A673 (cell line): ENCODE measurements around the gene FAM177A1. TPM values are rescaled to one million over a fixed set of nuclear protein-coding genes. Genes with fewer than 3 reads are reported as not detected.

ENCODE experiments used
- BruUV-seq: library from RNA; stranded (reverse); fragments of 400-500 nt; replicated peaks from 2 replicates; lab custom pipeline; 2021; lab: Mats Ljungman, UMichigan
- CTCF ChIA-PET: fragments of 300-600 bp; sonication (Branson Sonifier 250); formaldehyde crosslinking; loops from one replicate; lab custom pipeline; 2022; ENCODE audit warnings: antibody characterized with exemption; lab: Charles Lee
- POLR2A ChIA-PET: fragments of 300-600 bp; sonication (Branson Sonifier 250); formaldehyde crosslinking; loops from one replicate; lab custom pipeline; 2022; ENCODE audit warnings: antibody characterized with exemption; ENCODE audit not compliant: low non-redundant PET; lab: Charles Lee
- DNase-seq: peaks from one replicate; pipeline ENCODE4 v3.0.0-alpha.2; 2015; ENCODE audit warnings: low spot score
- H3K27ac ChIP-seq: fragments of 200-600 bp; sonication (generic); 2 replicates; pipeline ENCODE4 v1.5.1; 2016; ENCODE audit warnings: mixed run types, low read depth, mild to moderate bottlenecking, mixed read lengths, antibody characterized with exemption, low read length; ENCODE audit not compliant: poor library complexity, severe bottlenecking
- H3K27me3 ChIP-seq: fragments of 200-600 bp; sonication (generic); replicated peaks from 2 replicates; pipeline ENCODE4 v1.6.1; 2017; ENCODE audit warnings: mixed run types, low read depth, mild to moderate bottlenecking, mixed read lengths, antibody characterized with exemption, low read length; ENCODE audit not compliant: insufficient read depth, poor library complexity
- H3K36me3 ChIP-seq: fragments of 200-600 bp; sonication (generic); 2 replicates; pipeline ENCODE4 v1.6.1; 2016; ENCODE audit warnings: mixed run types, mild to moderate bottlenecking, mixed read lengths, antibody characterized with exemption, low read length; ENCODE audit not compliant: insufficient read depth, poor library complexity, severe bottlenecking
- H3K4me1 ChIP-seq: fragments of 200-600 bp; sonication (generic); 2 replicates; pipeline ENCODE4 v1.6.1; 2017; ENCODE audit warnings: mixed run types, mild to moderate bottlenecking, mixed read lengths, antibody characterized with exemption, low read length; ENCODE audit not compliant: insufficient read depth, poor library complexity, severe bottlenecking
- H3K4me3 ChIP-seq: fragments of 200-600 bp; sonication (generic); 2 replicates; pipeline ENCODE4 v1.5.1; 2016; ENCODE audit warnings: low read depth, mixed run types, mild to moderate bottlenecking, mixed read lengths, low read length; ENCODE audit not compliant: poor library complexity, severe bottlenecking
- H3K9me3 ChIP-seq: fragments of 200-600 bp; sonication (generic); 2 replicates; pipeline ENCODE4 v1.6.1; 2016; ENCODE audit warnings: mixed run types, low read depth, mild to moderate bottlenecking, mixed read lengths, antibody characterized with exemption, low read length; ENCODE audit not compliant: poor library complexity, severe bottlenecking
- EZH2 ChIP-seq: fragments of 200-600 bp; sonication (generic); IDR thresholded peaks from 2 replicates; pipeline ENCODE4 v1.6.1; 2017; ENCODE audit warnings: borderline replicate concordance, low read depth, mild to moderate bottlenecking, mixed read lengths, antibody characterized with exemption, low read length; ENCODE audit not compliant: poor library complexity, severe bottlenecking
- intact Hi-C: fragments of 100-400 bp; cut with micrococcal nuclease; formaldehyde crosslinking; loops from one replicate; pipeline ENCODE4 v1.10.0; 2022; ENCODE audit not compliant: unreplicated experiment
- total RNA-seq: library from RNA; stranded (reverse); gene quantifications from 2 replicates; pipeline ENCODE4 v1.2.3, GENCODE V29; 2021
- TF ChIP-seq, protein P1 (sequence below): fragments of 300-800, 200-600 bp; sonication (generic); conservative IDR thresholded peaks from 2 replicates; pipeline ENCODE4 v1.5.1; 2017; ENCODE audit warnings: low read depth, mild to moderate bottlenecking, antibody characterized with exemption, low read length, moderate library complexity, mixed read lengths

Gene FAM177A1
- total RNA-seq, 1 experiment from 2014 or later, result 59.2 TPM

DNA sequence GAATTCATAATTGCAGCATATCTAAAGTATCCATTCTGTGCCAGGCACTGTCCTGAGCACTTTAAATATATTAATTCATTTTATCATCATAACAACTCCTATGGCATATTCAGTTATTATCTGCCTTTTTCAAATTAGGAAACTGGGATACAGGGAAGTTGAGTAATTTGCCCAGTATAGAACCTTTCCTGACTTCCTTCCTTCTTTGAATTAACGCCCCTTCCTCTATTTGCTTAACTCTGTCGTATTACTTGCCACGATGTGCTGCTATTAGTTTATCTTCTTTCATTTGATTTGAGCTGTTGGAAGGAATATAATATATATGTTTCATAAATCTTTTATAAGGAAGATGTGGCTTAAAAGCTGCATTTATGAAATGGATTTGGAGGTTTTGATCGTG, 25.4 kb upstream of the FAM177A1 start:
- H3K9me3 ChIP-seq, result no peaks in the 10 kb centered on the region
- no peak overlapping the region for H3K4me3 ChIP-seq
- intact Hi-C loops, result no loop called here
- no peak for DNase-seq
- BruUV-seq, result no TSS peak
- CTCF ChIA-PET, result no interaction called here
- TF ChIP-seq EZH2, result no peak
- TF ChIP-seq, protein P1, sequence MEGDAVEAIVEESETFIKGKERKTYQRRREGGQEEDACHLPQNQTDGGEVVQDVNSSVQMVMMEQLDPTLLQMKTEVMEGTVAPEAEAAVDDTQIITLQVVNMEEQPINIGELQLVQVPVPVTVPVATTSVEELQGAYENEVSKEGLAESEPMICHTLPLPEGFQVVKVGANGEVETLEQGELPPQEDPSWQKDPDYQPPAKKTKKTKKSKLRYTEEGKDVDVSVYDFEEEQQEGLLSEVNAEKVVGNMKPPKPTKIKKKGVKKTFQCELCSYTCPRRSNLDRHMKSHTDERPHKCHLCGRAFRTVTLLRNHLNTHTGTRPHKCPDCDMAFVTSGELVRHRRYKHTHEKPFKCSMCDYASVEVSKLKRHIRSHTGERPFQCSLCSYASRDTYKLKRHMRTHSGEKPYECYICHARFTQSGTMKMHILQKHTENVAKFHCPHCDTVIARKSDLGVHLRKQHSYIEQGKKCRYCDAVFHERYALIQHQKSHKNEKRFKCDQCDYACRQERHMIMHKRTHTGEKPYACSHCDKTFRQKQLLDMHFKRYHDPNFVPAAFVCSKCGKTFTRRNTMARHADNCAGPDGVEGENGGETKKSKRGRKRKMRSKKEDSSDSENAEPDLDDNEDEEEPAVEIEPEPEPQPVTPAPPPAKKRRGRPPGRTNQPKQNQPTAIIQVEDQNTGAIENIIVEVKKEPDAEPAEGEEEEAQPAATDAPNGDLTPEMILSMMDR, result no peak
- peaks cover 33% of the 10 kb centered on the region for H3K36me3 ChIP-seq
- no peaks in the 10 kb centered on the region for H3K4me1 ChIP-seq
- H3K27me3 ChIP-seq, result no peaks in the 10 kb centered on the region
- H3K27ac ChIP-seq, result no peak overlapping the region
- POLR2A ChIA-PET, result no interaction called here

DNA sequence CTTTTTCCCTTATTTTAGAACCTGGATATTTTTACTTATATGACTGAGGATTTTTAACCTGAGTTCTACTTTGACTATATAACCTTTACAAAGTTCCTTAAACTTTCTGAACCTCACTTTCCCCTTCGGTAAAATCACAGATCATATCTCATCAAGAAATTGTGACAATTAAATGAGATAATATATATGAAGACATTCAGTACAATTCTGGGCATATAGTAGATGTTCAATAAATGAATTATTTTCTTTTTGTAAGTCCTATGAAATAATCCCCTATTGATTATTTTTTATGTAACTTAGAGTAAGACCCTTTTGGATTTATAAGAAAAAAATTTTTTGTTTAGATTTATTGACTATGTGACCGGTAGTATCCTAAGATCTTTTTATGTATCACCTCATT, 17.6 kb upstream of the FAM177A1 start:
- Histone ChIP-seq H3K27ac (no peak overlapping the region), H3K9me3 (no peaks in the 10 kb centered on the region), H3K4me3 (no peak overlapping the region), H3K27me3 (no peaks in the 10 kb centered on the region), H3K4me1 (no peaks in the 10 kb centered on the region), H3K36me3 (peaks cover 23% of the 10 kb centered on the region)
- no TSS peak for BruUV-seq
- TF ChIP-seq, protein P1, result no peak
- no peak for TF ChIP-seq EZH2
- ChIA-PET CTCF (no interaction called here), POLR2A (no interaction called here)
- intact Hi-C loops, result no loop called here
- DNase-seq, result no peak

DNA sequence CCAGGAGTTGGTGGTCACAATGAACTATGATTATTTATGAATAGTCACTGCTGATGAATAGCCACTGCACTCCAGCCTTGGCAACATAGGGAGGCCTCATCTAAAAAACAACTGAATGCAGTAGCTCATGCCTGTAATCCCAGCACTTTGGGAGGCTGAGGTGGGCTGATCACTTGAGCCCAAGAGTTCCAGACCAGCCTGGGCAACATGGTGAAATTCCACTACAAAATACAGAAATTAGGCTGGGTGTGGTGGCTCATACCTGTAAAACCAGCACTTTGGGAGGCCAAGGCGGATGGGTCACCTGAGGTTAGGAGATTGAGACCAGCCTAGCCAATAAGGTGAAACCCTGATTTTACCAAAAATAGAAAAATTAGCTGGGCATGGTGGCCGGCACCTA, 13.5 kb upstream of the FAM177A1 start:
- DNase-seq, result no peak
- intact Hi-C loops, result no loop called here
- Histone ChIP-seq H3K4me1 (no peaks in the 10 kb centered on the region), H3K36me3 (peaks cover 17% of the 10 kb centered on the region), H3K27ac (no peak overlapping the region), H3K27me3 (no peaks in the 10 kb centered on the region), H3K4me3 (no peak overlapping the region), H3K9me3 (no peaks in the 10 kb centered on the region)
- ChIA-PET POLR2A (no interaction called here), CTCF (no interaction called here)
- BruUV-seq, result no TSS peak
- no peak for TF ChIP-seq EZH2
- TF ChIP-seq, protein P1, result no peak
